Measurements from ENCODE around the gene SATB2. TPM values are rescaled to one million over a fixed set of nuclear protein-coding genes. Genes with fewer than 3 reads are reported as not detected.

SATB2 gene
- total and polyA plus RNA-seq, 8 donors: 0.50 to 184 (median 1.4) TPM

DNA sequence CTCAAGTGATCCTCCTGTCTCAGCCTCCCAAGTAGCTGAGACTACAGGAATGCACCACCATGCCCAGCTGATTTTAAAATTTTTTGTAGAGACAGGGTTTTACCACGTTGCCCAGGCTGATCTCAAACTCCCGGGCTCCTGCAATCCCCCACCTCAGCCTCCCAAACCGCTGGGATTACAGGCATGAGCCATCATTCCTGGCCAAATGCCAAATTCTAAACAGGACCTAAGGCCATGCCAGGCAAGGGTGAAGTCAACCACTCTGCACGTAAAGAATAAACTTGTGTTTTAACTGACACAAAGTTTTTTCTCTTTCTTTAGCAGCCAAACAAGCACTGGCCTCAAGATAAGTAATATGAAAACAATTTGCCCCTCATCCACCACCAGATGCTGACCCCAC, 37.4 kb upstream of the SATB2 start:
- Histone ChIP-seq H3K9me3 (no peaks in the 10 kb centered on the region), H3K27ac (no peak overlapping the region), H3K27me3 (no peaks in the 10 kb centered on the region), H3K4me1 (no peaks in the 10 kb centered on the region), H3K4me3 (no peak overlapping the region), H3K36me3 (no peaks in the 10 kb centered on the region)
- intact Hi-C loops (cut with DNase I; ENCODE audit: low total_unique reads): no loop called here
- 56 to 65% (median 60%) methylated on average over 4 of the region's 4 CpGs for WGBS, 5 donors
- no peak for DNase-seq
- TF ChIP-seq, protein P1, sequence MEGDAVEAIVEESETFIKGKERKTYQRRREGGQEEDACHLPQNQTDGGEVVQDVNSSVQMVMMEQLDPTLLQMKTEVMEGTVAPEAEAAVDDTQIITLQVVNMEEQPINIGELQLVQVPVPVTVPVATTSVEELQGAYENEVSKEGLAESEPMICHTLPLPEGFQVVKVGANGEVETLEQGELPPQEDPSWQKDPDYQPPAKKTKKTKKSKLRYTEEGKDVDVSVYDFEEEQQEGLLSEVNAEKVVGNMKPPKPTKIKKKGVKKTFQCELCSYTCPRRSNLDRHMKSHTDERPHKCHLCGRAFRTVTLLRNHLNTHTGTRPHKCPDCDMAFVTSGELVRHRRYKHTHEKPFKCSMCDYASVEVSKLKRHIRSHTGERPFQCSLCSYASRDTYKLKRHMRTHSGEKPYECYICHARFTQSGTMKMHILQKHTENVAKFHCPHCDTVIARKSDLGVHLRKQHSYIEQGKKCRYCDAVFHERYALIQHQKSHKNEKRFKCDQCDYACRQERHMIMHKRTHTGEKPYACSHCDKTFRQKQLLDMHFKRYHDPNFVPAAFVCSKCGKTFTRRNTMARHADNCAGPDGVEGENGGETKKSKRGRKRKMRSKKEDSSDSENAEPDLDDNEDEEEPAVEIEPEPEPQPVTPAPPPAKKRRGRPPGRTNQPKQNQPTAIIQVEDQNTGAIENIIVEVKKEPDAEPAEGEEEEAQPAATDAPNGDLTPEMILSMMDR (IDR thresholded peaks at IDR 0.05): no peak
- no peak for TF ChIP-seq POLR2A (IDR thresholded peaks at IDR 0.05)
- TF ChIP-seq EP300 (IDR thresholded peaks at IDR 0.05): no peak
- TF ChIP-seq POLR2AphosphoS5 (IDR thresholded peaks at IDR 0.05): no peak

DNA sequence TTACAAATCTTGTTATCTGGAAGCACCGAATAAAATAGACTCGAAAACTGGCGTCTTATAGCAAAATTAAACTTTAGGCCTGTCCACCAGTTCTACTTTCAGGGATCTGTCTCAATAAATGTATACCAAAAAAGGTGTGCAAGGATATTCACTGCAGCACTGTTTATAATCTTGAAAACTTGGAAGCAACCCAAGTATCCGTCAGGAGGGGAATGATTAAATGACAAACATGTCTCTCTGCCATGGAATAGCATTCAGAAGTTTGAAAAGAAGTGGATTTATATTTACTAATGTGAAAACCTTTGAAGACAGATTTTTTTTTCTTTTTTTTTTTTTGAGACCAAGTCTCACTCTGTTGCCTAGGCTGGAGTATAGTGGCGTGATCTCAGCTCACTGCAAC, 32.3 kb upstream of the SATB2 start:
- Histone ChIP-seq H3K4me1 (no peaks in the 10 kb centered on the region), H3K27ac (no peak overlapping the region), H3K27me3 (peaks cover 0 to 19% (median 5%) of the 10 kb centered on the region in 3 donors), H3K4me3 (no peak overlapping the region), H3K9me3 (no peaks in the 10 kb centered on the region), H3K36me3 (no peaks in the 10 kb centered on the region)
- intact Hi-C loops (cut with DNase I; ENCODE audit: low total_unique reads): no loop called here
- WGBS, 5 donors: 68 to 77% (median 73%) methylated on average over 5 of the region's 5 CpGs
- no peak for DNase-seq
- TF ChIP-seq EP300 (IDR thresholded peaks at IDR 0.05) (no peak), POLR2AphosphoS5 (IDR thresholded peaks at IDR 0.05) (no peak), POLR2A (IDR thresholded peaks at IDR 0.05) (no peak)
- TF ChIP-seq, protein P1 (IDR thresholded peaks at IDR 0.05): no peak

DNA sequence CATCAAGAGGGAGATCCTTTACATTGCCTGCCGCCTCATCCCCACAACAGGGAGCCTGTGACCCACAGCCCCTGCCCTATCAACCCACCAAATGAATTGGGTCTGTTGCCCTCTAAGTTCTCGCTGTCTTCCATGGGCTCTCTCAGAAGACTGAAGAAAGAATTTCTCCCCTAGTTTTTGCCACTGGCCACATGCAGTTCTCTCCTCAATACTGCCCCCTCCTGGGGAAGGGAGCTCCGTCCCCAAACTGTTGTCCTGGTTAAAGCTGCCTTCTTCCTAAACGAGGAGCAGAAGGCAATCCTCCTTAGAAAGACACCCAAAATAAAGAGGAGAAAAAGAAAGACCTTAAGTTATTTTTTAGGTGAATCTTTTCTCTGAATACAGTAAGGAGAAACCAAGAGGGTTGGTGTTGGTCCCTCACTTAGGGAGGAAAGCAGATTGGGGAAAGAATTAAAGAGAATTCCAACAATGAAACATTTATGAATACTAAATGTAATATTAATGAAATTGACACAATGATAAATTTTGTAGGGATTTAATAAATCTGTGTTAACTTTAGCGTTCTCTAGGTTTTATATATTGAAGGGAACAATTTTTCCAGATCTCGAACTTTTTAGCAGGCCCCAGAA, 31.1 kb upstream of the SATB2 start:
- intact Hi-C loops (cut with DNase I; ENCODE audit: low total_unique reads): loop anchor here (10.0 kb wide), 1 partner anchor 1174 kb away; no protein-coding TSS in a partner anchor
- DNase-seq: peak; percentile 57 to 71
- H3K27ac ChIP-seq: no peak overlapping the region
- H3K36me3 ChIP-seq: no peaks in the 10 kb centered on the region
- H3K4me3 ChIP-seq: no peak overlapping the region
- peaks cover 0 to 23% (median 11%) of the 10 kb centered on the region in 3 donors for H3K27me3 ChIP-seq
- no peaks in the 10 kb centered on the region for H3K9me3 ChIP-seq
- 34 to 47% (median 41%) methylated on average over 6 of the region's 6 CpGs for WGBS, 5 donors
- no peaks in the 10 kb centered on the region for H3K4me1 ChIP-seq
- no peak for TF ChIP-seq POLR2A (IDR thresholded peaks at IDR 0.05)
- TF ChIP-seq, protein P1 (IDR thresholded peaks at IDR 0.05): peak in 5 of 7 experiments; percentile 4 to 50 (median 47)

- intact Hi-C loops (cut with DNase I; ENCODE audit: low total_unique reads): loop anchor here (10.0 kb wide), 1 partner anchor 1171 kb away; no protein-coding TSS in a partner anchor
- Histone ChIP-seq H3K4me1 (no peaks in the 10 kb centered on the region), H3K27me3 (peaks cover 0 to 45% (median 11%) of the 10 kb centered on the region in 3 donors), H3K27ac (no peak overlapping the region), H3K36me3 (no peaks in the 10 kb centered on the region), H3K4me3 (no peak overlapping the region), H3K9me3 (no peaks in the 10 kb centered on the region)
- 7 to 19% (median 11%) methylated on average over 5 of the region's 5 CpGs for WGBS, 5 donors
- TF ChIP-seq POLR2AphosphoS5 (IDR thresholded peaks at IDR 0.05): no peak
- TF ChIP-seq, protein P1 (IDR thresholded peaks at IDR 0.05): peak in 4 of 7 experiments; percentile 20 to 35 (median 30)
- DNase-seq: peak; percentile 59 to 77
Observed at GRCh38 chr2:199485732-199486335, 28.1 kb upstream of the SATB2 start.

Measured in stomach (tissue), 9 donors.